T47D (cell line): ENCODE measurements around the gene C6orf47.

ENCODE experiments used
- DNase-seq, 2 experiments: peaks; one replicate each; pipeline versions ENCODE4 v3.0.0 to v3.0.0-alpha.2; 2011 to 2012; ENCODE audit warnings: low read depth in 1 of 2, low spot score in 1 of 2
- JUND ChIP-seq: IDR thresholded peaks from 2 replicates; pipeline ENCODE4 v1.6.1; 2012; ENCODE audit warnings: low read depth
- in situ Hi-C: cut with HindIII; loops from 2 replicates; pipeline ENCODE4 v1.10.0; 2016; ENCODE audit warnings: low sequenced_read_pairs, low pct_unique_long_range_greater_than_20kb

Gene C6orf47

GRCh38 chr6:31619805-31620585 is 40.6 kb downstream of the C6orf47 start:
- TF ChIP-seq JUND = no peak
- in situ Hi-C loops = no loop called here
- DNase-seq = peak; percentile 93 to 100

DNA sequence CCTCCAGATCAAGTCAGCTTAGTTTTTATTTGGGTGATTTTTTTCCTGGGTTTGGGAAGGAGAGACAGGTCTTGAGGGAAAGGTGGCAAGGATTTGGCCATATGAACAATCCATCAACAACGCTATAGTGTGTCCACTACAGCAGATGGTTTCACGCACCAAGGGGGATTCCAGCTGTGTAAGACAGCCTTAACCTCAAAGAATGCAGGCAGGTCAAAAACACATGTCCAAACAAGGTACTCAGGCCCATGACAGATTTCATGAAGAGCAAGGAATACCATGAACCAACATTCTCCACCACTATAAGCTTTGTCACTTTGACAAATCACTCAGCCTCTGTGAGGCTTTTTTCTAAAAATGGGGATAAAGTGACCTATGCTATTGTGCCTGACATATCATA is 43.6 kb downstream of the C6orf47 start:
- TF ChIP-seq JUND = no peak
- in situ Hi-C loops = no loop called here
- no peak for DNase-seq

- no peak for TF ChIP-seq JUND
- in situ Hi-C loops = no loop called here
- DNase-seq = no peak
Measured at GRCh38 chr6:31615748-31616147, 44.8 kb downstream of the C6orf47 start.

DNA sequence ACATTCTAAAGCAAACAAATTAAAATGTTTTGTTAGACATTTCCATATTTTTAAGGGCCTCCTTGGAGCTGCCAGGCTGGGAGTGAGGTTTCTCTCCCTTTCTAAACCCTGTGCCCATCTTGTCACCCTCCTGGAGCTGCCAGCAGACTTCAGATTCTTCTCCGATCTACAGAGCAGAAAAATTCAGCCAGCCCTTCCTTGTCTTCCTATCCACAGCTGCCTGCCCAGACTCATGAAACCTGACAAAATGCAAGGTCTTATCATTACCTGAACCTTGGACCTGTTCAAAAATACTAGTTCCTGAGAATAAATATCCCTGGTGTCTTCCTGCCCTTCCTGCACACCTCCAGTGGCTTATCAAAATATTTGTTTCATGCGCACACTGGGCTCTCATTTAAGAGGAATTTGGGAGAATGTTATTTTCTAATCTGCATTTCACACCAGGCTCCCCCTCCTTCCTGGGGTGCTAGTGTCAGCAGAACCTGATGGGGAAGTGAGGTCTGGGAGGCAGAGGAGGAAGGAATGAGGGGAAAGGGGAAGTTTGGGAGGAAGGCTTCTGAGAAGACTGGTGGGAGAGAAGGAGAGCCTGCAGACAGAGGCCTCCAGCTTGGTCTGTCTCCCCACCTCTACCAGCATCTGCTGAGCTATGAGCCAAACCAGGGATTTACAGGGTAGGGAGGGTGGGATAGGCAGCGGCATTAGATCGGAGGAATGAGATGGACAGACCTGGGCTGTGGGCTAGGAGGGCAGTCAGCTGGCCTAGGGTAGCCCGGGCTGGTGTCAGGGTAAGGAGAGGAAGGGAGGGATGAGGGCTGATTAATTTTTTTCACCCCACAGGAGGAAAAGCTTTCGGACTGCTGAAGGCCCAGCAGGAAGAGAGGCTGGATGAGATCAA is 45.6 kb downstream of the C6orf47 start, which contains the start of gene AIF1:
Gene AIF1, plus strand, starts transcription at position 551 of the 895 bp plus-strand sequence. Its CDS starts 96 bp downstream, at position 647.
- DNase-seq = no peak
- TF ChIP-seq JUND = no peak
- in situ Hi-C loops = no loop called here

- DNase-seq = no peak
Measured at GRCh38 chr6:31614075-31614619, 46.4 kb downstream of the C6orf47 start.

GRCh38 chr6:31610968-31611367 is 49.6 kb downstream of the C6orf47 start:
- in situ Hi-C loops = no loop called here
- DNase-seq = no peak
- no peak for TF ChIP-seq JUND

More at GRCh38 chr6:31614075-31614619, 46.4 kb downstream of the C6orf47 start:
- TF ChIP-seq JUND = no peak
- in situ Hi-C loops = no loop called here

DNA sequence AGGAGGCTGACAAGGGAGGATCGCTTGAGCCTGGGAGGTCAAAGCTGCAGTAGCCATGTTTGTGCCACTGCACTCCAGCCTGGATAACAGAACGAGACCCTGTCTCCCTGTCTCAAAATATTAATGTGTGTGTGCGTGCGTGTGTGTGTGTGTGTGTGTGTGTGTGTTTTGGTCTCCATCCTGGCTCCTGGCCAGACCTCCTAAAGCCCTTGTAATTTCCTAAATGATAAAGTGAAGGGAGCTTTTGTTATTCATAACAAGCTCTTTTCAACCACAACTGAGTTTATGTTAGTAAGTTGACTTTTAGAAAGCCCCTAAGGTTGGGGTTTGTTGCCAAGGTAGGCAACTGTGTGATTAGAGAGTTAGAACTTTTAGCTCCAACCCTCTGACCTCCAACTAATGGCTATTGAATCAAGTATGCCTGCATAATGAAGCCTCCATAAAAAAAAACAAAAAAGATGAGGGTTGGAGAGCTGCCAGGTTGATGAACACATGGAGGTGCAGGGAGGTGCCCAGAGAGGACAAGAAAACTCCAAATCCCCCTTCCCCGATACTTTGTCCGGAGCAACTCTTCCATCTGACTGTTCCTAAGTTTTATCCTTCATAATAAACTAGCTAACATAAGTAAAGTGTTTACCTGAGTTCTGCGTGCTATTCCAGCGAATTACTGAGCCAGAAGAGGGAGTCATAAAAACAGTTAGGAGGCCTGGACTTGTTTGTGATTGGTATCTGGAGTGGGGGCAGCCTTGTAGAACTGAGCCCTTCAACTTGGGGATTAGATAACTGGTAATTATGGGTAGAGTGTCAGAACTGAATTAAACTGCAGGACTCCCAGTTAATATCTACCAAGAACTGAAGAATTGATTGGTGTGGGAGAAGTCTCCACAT is 50.8 kb downstream of the C6orf47 start:
- in situ Hi-C loops = no loop called here
- no peak for TF ChIP-seq JUND
- no peak for DNase-seq
